HG02759 (cell line): ENCODE data around the gene TRH.
"Not testable (repeated sequence)": the region's sequence is repeated elsewhere in the genome, so short reads cannot be mapped to it uniquely, and the experiment has no call there.

ENCODE experiments used
- ATAC-seq: cut with Tn5 transposase; IDR thresholded peaks from one replicate; pipeline ENCODE4 v1.9.1; 2021; ENCODE audit warnings: mild to moderate bottlenecking, moderate library complexity; ENCODE audit not compliant: unreplicated experiment

Gene TRH

DNA sequence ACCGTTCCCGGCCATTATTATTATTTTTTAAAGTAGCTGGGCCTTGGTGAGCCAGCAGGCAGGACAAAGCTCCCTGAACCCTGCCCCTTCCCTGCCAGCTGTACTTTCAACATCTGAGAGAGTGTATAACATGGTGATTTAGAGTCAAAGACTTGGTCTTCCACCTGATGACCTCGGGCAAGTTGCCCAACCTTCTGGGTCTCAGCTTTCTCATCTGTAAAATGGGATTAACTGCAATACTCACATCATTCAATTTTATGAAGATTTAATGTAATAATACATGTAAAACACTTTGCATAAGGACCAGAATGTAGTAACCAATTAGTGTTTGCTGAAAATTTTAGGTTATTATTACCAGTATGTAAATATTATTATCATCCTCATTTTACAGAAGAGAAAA is 11.9 kb upstream of the TRH start:
- no peak for ATAC-seq

DNA sequence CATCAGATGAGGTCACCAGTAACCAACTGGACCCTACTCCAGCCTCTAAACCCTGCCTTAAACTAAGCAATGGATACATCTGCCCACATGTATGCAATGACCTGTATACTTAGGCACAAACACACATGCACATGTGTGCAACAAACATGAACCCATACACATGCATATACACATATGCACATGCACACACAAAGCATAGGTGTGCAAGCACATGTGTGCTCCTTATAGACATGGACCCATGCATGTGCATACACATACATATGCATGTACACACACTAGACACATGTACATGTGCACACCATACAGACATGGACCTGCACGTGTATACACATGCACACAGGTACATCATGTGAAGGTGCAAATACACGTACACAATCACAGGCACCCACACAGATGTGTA is 8.6 kb upstream of the TRH start:
- ATAC-seq = no peak

DNA sequence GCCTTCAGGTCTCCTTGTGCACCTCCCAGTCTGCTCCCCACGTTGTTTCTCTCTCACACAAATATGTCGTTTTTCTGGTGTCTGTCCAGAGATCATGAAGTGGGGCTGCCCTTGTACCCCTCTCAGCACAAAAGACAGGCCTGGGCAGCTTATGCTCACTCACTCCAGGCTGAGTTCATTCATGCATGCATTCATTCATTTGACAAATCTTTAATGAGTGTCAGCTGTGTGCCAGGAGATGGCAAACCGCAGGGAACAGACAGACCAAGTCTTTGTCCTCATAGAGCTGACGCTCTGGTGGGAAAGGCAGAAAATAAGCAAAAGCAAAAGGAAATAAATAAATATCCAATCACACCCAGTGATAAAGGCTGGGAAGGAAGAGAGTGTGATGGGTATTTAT is 7.6 kb upstream of the TRH start:
- no peak for ATAC-seq

DNA sequence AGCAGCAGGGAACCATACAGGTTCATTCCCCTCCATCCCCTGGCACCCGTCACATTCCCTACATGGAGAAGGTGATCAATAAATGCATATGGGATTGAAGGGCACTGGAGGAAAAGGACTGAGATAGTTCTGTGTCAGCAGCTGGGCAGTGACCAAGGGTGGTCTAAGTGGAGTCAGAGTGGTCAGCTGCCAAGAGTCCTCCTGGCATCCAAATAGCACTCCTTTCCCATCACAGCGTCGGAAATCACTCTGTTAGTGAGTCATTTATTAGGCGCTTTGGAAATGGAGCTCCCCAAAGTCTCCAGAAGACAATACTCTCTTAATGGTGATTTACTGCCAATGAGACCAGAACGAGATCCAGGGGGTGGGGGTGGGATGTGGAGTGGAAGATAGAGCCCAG is 6.8 kb upstream of the TRH start:
- no peak for ATAC-seq

DNA sequence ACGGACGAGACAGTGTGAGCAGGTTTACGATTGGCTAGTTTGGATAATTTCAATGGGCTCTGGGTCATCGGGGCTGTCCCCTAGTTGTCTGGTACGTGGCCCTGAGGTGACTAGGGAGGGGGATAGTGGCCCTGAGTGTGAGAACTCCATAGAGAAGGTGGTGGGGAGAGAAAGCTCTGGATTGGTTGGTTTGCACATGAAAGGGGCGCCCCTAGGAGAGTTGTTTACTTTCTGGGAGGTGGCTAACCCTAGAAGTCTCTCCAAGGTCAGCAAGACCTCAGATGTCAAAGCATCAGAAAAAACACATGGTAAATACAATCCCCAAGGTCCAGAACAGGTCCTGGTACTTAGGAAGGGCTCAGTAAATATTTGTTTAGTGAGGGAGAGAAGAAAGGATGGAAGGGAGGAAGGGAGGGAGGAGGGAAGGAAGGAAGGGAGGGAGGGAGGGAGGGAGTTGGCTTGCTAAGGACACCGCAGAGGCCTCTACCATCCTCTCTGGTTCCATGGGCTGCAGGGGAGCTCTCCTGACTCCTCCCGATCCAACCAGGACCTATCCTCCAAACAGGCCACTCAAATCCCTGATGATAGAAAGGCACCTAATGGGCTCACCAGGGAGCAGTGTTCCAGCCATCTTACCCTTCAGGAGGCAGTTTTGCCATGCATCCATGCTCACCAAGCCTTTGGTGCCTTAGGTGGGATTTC is 3.0 kb upstream of the TRH start:
- no peak for ATAC-seq

DNA sequence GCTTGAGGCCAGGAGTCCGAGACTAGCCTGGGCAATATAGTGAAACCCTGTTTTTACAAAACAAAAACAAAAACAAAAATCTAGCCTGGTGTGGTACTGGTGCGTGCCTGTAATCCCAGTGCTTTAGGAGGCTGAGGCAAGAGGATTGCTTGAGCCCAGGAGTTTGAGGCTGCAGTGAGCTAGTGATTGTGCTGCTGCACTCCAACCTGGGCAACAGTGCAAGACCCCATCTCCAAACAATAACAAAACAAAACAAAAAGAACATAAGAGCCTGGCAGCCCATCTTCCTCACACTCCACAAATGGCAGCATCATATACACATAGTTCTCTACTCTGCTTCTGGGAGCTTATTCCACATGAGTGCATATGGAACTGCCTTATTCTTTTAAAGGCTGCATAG is 2.2 kb upstream of the TRH start:
- ATAC-seq = no peak

DNA sequence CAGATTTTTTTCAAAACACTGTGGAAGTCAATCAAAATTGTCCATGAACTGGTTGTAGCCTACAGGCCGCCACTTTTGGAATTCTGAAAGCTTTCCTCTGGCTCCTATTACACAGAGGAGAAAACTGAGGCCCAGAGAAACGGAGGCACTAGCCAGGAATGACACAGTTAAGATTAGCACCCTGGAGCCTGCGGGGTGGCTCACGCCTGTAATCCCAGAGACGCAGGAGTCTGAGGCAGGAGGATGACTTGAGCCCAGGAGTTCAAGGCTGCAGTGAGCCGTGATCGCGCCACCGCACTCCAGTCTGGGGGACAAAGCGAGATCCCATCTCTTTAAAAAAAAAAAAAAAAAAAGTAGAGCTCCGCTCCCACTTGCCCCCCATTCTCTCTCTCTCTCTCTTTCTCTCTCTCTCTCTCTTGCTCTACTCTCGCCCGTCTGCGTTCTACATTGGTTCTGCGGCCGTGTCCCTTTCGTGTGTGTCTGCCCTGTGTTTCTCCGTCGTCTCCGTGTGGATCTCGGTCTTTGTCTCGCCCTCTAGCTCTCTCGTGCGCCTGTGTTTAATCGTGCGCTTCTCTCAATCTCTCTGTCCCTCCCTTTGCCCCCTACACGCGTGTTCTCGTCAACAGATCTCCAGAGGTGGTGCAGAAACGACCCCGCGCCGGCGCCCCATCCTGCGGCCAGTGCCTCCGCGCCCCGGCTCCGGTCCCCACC is 512 bp upstream of the TRH start:
- no peak for ATAC-seq

DNA sequence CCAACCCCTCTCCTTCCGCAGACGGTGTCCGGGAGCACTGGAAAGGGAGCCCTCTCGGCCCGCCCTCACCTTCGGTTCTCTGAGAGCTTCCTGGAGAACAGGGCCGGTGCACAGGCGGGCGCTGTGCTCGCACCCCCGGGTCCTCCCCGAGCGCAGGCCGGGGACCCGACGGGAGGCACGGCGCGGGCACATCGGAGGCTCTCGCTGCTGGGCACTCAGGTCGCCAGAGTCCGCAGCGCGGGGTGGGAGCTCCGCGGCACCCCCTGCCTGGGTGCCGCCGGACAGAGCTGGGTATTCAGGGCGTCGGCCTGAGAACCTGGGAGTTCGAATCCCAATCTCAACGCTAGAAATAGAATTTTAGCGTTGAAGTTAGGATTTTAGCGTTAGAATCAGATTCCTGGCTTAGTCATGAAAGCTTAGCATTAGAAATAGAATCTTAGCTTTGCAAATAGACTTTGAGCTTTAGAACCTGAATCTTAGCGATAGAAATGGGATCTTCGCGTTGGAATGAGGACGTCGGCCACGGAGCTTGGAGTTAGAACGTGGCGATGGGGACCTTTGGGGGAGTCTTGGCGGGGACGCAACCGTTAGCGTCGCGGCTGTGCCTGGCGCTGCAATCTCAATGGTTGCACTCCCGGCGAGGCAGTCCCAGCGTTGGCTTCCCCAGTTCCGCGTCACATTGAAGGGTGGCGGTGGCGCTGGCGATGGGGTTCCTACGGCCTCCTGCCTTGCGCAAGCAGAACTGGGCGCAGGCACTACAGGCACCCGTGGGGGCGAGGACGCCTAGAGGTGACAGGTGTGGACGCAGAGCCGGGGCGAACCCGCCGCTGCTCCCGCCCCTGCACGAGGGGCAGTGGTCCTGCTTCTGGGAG is 549 bp downstream of the TRH start:
- no peak for ATAC-seq

DNA sequence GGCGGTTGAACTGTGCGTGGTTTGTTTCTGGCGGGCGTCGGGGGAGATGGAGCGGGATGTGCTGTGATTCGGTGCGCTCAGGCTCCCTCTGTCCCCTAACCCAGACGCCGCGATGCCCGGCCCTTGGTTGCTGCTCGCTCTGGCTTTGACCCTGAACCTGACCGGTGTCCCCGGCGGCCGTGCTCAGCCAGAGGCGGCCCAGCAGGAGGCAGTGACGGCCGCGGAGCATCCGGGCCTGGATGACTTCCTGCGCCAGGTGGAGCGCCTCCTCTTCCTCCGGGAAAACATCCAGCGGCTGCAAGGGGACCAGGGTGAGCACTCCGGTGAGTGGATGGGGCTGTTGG is 1.2 kb downstream of the TRH start:
- ATAC-seq = no peak

DNA sequence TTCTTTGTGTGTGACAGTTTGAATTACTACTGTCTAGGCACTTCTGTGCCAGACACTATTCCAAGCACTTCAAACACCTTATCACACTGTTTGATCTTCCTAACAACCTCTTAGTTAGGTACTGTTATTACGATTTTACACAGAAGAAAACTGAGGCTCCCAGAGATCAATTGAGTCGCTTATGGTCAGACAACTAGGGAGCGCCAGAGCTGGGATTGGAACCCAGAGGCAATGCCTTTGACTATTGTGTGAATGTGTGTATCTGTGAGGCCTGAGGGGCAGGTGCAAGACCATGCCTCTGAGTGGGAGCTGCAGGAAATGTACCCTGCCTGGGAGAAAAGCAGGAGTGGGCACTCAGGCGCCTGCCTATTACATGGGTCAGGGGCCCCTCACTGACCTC is 1.8 kb downstream of the TRH start:
- ATAC-seq = no peak

DNA sequence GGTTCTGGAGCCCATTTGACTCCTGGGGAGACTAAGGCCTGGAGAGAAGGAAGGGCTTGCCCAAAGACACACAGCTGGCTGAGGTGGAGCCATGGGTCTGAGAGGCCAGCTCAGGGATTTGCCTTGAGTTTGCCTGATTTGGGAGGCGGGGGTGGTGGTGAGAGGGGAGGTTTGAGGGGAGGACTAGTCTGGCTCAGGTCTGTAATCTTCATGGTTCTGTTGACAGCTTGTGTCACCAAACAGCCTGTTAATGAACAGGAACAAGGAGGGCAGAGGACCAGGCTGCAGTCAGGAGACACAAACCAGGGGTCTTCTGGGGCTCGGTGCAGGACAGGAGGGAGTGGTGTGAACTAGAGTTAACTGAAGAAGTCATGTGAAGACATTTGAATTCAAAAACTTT is 3.6 kb downstream of the TRH start:
- no peak for ATAC-seq

DNA sequence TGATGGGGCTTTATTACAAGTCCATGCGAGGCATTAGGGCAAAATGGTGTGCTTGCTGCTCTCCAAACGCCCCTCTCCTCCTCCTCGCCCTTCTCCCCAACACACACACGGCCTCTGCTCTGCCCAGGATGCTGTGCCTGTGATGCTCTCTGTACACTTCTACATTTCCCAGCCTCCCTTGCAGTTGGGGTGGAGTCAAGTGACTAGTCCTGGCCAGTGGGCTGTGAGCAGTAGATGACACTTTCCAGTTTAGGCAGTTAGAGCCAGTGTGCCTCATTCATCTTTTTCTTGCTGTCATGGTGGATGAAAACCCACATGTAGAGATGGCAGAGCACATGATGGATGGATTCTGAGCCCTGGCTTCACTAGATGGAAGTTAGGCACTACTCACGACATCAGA is 5.4 kb downstream of the TRH start:
- ATAC-seq = no peak

DNA sequence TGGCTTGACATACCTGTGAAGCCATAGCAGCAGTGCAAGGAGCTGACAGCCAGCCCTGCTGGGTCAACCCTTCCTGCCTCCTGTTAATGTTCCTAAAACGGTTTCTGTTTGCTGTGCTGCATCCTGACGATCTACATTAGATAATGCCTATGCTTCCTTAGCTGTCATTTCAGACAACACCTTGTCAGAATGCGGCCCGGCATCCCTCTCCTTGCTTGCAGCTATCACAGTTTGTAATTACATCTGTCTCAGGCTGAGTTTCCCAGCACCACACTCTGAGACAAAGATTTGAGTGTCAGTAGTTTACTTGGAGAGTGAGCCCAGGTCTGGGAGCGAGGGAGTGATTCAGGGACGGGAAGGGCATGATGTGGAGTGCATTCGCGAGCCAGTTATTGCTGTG is 9.0 kb downstream of the TRH start:
- no peak for ATAC-seq

DNA sequence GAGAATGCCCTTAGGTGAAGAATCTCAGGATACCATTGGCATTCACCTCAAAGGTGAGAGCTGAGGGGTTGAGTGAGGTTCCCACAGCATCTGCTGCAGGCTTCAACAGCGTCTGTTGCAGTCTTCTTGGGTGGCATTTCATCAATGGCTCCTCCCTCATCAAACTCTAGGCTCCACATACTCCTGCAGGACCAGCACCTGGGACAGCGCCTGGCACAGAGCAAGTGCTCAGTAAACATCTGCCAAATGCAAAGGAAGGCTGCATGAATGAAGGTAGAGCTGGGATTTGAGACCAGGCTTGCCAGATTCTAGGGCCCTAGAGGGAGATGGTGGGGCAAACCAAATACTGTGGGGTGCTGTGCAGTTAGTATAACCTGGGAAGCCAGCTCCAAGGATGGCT is 9.6 kb downstream of the TRH start:
- ATAC-seq = no peak

DNA sequence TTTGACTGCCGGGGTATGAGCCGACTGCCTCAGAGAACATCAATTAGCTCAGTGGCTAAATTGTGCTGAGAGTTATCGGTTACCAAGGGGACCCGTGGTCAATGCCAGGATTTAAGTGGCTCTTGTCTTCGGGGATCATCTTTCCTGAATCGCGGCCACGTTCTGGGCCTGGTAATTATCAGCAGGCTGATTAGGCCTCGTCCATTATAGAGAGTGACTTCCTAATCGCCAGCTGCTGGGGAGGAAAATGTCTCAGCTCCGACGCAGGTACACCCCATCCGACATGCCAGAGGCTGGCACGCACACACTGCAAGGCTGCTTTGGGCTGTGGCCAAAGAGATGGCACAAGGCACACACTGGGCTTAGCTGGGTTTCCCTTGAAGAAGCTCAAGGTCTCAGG is 10.6 kb downstream of the TRH start:
- no peak for ATAC-seq

DNA sequence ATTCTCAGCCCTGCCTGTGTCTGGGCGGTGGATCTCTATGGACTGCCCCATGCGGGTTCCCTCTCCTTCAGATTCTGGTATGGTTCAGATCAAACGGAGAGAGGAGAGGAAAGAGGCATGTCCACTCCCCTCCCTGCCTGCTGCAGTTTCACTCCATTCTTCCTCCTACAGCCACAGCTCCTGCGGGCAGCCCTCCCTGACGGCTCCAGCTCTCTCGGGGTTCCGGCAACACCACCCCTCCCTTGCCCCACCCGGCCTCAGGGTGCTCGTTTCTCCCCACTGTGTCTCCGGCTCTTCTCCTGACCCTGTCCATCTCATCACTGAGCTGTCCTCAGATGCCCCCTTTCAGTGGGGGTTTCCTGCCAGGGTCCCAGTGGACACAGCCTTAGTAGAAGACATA is 13.9 kb downstream of the TRH start:
- no peak for ATAC-seq

DNA sequence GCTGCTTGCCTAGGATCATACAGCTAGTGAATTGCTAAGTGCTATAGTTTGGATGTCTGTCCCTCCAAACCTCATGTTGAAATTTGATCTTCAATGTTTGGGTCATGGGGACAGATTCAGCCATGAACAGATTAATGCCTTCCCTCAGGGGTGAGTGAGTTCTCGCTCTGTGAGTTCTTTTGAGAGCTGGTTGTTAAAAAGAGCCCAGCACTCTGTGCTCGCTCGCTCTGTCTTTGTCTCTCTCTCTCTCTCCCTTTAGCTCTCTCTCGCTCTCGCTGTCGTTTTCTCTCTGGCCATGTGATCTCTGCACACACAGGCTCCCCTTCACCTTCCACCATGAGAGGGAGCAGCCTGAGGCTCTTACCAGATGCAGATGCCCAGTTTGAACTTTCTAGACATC is 14.9 kb downstream of the TRH start:
- no peak for ATAC-seq

DNA sequence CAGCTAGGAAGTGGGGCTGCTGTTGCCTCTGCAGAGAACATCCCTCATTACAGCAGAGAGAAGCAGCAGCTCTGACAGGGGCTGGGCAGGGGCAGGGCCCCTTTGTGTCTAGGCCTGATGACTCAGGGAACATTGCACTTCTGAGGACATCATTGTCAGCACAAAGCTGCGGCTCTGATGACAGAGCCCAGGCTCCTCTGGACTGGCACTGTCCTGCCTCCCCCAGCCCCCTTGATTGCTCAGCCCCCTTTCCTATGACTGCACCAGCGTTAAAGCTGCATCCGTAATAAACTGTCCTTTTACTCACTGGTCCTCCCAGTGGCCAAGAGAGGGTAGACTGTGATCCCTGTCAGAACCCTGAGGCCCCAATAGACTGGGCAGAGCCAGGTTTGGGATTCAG is 18.3 kb downstream of the TRH start:
- no peak for ATAC-seq

DNA sequence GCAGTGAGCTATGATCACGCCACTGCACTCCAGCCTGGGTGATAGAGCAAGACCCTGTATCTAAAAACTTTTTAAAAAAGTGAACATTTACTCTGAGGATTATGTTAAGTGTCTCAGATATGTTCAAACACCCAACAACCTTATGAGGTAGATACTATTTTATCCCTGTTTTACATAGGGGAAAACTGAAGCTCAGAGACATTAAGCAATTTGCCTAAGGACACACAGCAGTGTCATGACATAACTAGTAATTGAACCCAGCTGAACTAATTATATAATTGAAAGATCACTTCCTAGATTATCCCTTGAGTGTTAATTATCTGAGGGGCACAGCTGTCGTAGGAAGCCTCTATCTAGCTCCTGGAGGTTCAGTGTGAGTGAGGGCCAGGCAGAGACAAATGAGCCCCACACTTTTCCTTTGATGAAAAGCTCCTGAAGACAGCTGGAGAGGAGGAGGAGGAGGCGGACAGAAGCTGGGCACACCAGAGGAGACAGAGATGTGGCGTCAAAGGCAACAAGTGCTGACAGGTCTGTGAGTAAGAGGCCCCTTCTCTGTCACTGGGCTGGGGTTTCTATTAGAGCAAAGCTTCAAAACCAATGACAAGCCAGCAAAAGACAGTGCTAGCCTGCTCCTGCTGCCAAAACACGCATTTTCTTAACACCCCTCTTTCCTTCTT is 20.5 kb downstream of the TRH start:
- no peak for ATAC-seq

DNA sequence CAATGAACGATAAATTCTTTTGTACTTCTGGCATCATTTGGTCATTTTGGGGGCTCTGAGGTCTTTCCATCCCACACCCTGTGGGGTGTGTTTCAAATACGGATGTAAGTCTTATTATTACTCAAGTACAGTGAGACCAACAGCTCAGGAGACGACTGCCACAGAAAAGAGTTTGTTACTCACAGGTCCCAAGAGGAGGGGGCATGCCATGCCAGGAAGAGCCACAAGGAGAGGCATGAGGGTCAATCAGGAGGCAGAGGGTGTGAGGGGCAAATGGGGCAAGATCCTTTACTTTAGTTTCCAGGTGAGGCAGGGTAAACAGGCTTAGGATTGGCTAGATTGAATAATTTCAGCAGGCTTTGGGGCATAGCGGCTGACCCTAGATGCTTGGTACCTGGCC is 21.6 kb downstream of the TRH start:
- ATAC-seq = no peak

DNA sequence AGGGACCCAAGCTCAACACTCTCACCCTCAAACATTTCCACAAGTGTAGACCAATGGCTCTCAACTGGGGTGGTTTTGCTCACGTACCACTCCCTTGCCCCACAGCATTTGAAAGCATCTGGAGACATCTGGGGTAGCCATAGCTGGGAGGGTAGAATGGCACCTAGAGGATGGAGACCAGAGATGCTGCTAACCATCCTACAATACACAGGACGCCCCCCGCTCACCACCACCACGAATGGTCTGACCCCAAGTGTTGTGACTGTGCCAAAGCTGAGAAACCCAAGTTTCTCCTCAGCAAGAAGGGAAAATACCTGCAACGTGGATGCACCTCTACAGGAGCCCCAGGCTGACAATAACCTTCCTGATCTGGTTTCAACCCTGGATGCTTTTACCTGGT is 24.7 kb downstream of the TRH start:
- ATAC-seq = not testable (repeated sequence)
